Esophagus muscularis mucosa (tissue), 4 donors: ENCODE data around the gene TRIM59. TPM values are rescaled to one million over a fixed set of nuclear protein-coding genes. Genes with fewer than 3 reads are reported as not detected.

Experiments used
- DNase-seq: peaks from one replicate; pipeline ENCODE4 v3.0.0-alpha.2; 2017; ENCODE audit errors: extremely low spot score
- H3K27ac ChIP-seq, 4 donors: fragments of 200-600 bp; sonication (generic); replicated peaks in 1 of 4; 1 replicate in 3 of 4; 2 replicates in 1 of 4; pipeline ENCODE4 v1.5.1; 2016 to 2019; ENCODE audit warnings: mild to moderate bottlenecking in 1 of 4
- H3K27me3 ChIP-seq, 4 donors: fragments of 200-600 bp; sonication (generic); one replicate each; pipeline versions ENCODE4 v1.5.1 to v1.6.0; 2016 to 2019
- H3K36me3 ChIP-seq, 4 donors: fragments of 200-600 bp; sonication (generic); one replicate each; pipeline ENCODE4 v1.5.1; 2016 to 2019
- H3K4me1 ChIP-seq, 4 donors: fragments of 200-600 bp; sonication (generic); one replicate each; pipeline ENCODE4 v1.5.1; 2016 to 2019
- H3K4me3 ChIP-seq, 4 donors: fragments of 200-600 bp; sonication (generic); 1 replicate in 2 of 4; 2 replicates in 2 of 4; pipeline ENCODE4 v1.5.1; 2016 to 2019; ENCODE audit warnings: mild to moderate bottlenecking in 4 of 4, moderate library complexity in 1 of 4
- H3K9me3 ChIP-seq, 4 donors: fragments of 200-600 bp; sonication (generic); 1 replicate in 3 of 4; 2 replicates in 1 of 4; pipeline ENCODE4 v1.5.1; 2016 to 2019
- CTCF ChIP-seq, 3 experiments: fragments of 200-600 bp in 2 of 3; fragments of 450-650 bp in 1 of 3; sonication (generic) in 2 of 3; IDR thresholded peaks; one replicate each; pipeline ENCODE4 v1.5.1; 2017 to 2019; ENCODE audit warnings: antibody characterized with exemption in 3 of 3, mild to moderate bottlenecking in 2 of 3, moderate library complexity in 1 of 3
- EP300 ChIP-seq: sonication (generic); formaldehyde crosslinking; IDR thresholded peaks from one replicate; pipeline ENCODE4 v1.6.1; 2017; ENCODE audit warnings: antibody characterized with exemption
- POLR2A ChIP-seq: fragments of 450-650 bp; IDR thresholded peaks from one replicate; pipeline ENCODE4 v1.6.1; 2017; ENCODE audit warnings: antibody characterized with exemption, moderate library complexity, mild to moderate bottlenecking, low read depth
- POLR2AphosphoS5 ChIP-seq, 2 donors: sonication (generic); formaldehyde crosslinking; IDR thresholded peaks; one replicate each; pipeline ENCODE4 v1.6.1; 2017; ENCODE audit warnings: antibody characterized with exemption in 2 of 2
- WGBS: methylation state at CpG from one replicate; pipeline ENCODE4 v1.1.5; 2018; 5-methylcytosine and 5-hydroxymethylcytosine counted together
- intact Hi-C: fragments of 100-400 bp; cut with DNase I; formaldehyde crosslinking; loops from one replicate; pipeline ENCODE4 v1.15.1; 2023
- total RNA-seq, 4 donors: library from RNA; depleted of rRNA; stranded (reverse); fragments of >200 nt; gene quantifications; one replicate each; pipeline versions ENCODE4 v1.1.0 to v1.2.1, GENCODE V29; 2016

The TRIM59 gene
- total RNA-seq, 4 donors from 2014 or later = 1.3 to 3.8 (median 1.9) TPM

- TF ChIP-seq POLR2AphosphoS5 (IDR thresholded peaks at IDR 0.05) (no peak), EP300 (no peak), CTCF (IDR thresholded peaks at IDR 0.05) (no peak), POLR2A (no peak)
- H3K9me3 ChIP-seq = peaks cover 0 to 8% (median 3%) of the 10 kb centered on the region in 4 donors
- H3K27ac ChIP-seq = no peak overlapping the region
- no peaks in the 10 kb centered on the region for H3K27me3 ChIP-seq
- WGBS = 100% methylated on average over 1 of the region's 1 CpG
- no peak for DNase-seq
- no peaks in the 10 kb centered on the region for H3K36me3 ChIP-seq
- no peak overlapping the region for H3K4me3 ChIP-seq
- intact Hi-C loops = no loop called here
- H3K4me1 ChIP-seq = no peaks in the 10 kb centered on the region
Observed at GRCh38 chr3:160473221-160473620, 23.6 kb upstream of the TRIM59 start.

GRCh38 chr3:160472344-160472743, 22.8 kb upstream of the TRIM59 start:
- TF ChIP-seq EP300 (no peak), POLR2A (no peak), POLR2AphosphoS5 (IDR thresholded peaks at IDR 0.05) (no peak), CTCF (IDR thresholded peaks at IDR 0.05) (no peak)
- H3K27ac ChIP-seq = no peak overlapping the region
- no peak overlapping the region for H3K4me3 ChIP-seq
- intact Hi-C loops = no loop called here
- DNase-seq = peak; percentile 50
- no peaks in the 10 kb centered on the region for H3K27me3 ChIP-seq
- H3K4me1 ChIP-seq = no peaks in the 10 kb centered on the region
- WGBS = 73% methylated on average over 2 of the region's 2 CpGs
- no peaks in the 10 kb centered on the region for H3K36me3 ChIP-seq
- H3K9me3 ChIP-seq = peaks cover 0 to 8% (median 3%) of the 10 kb centered on the region in 4 donors

GRCh38 chr3:160471892-160472291, 22.3 kb upstream of the TRIM59 start:
- 93% methylated on average over 2 of the region's 2 CpGs for WGBS
- no peaks in the 10 kb centered on the region for H3K4me1 ChIP-seq
- no peaks in the 10 kb centered on the region for H3K27me3 ChIP-seq
- intact Hi-C loops = no loop called here
- no peak overlapping the region for H3K27ac ChIP-seq
- no peaks in the 10 kb centered on the region for H3K36me3 ChIP-seq
- TF ChIP-seq CTCF (IDR thresholded peaks at IDR 0.05) = no peak
- no peak for TF ChIP-seq EP300
- TF ChIP-seq POLR2AphosphoS5 (IDR thresholded peaks at IDR 0.05) = no peak
- no peak for TF ChIP-seq POLR2A
- H3K9me3 ChIP-seq = peaks cover 0 to 8% (median 3%) of the 10 kb centered on the region in 4 donors
- DNase-seq = peak; percentile 72
- H3K4me3 ChIP-seq = no peak overlapping the region

- no peaks in the 10 kb centered on the region for H3K27me3 ChIP-seq
- 48% methylated on average over 2 of the region's 5 CpGs for WGBS
- no peak overlapping the region for H3K4me3 ChIP-seq
- H3K4me1 ChIP-seq = no peaks in the 10 kb centered on the region
- no peak for TF ChIP-seq CTCF (IDR thresholded peaks at IDR 0.05)
- TF ChIP-seq EP300 = no peak
- TF ChIP-seq POLR2A = no peak
- TF ChIP-seq POLR2AphosphoS5 (IDR thresholded peaks at IDR 0.05) = no peak
- intact Hi-C loops = no loop called here
- no peaks in the 10 kb centered on the region for H3K36me3 ChIP-seq
- DNase-seq = peak; percentile 82
- H3K27ac ChIP-seq = no peak overlapping the region
- H3K9me3 ChIP-seq = peaks cover 0 to 8% (median 3%) of the 10 kb centered on the region in 4 donors
Observed at GRCh38 chr3:160470181-160470580, 20.6 kb upstream of the TRIM59 start.

- intact Hi-C loops = no loop called here
- 58% methylated on average over 1 of the region's 1 CpG for WGBS
- Histone ChIP-seq H3K27ac (no peak overlapping the region), H3K36me3 (no peaks in the 10 kb centered on the region), H3K27me3 (no peaks in the 10 kb centered on the region), H3K4me3 (no peak overlapping the region), H3K9me3 (peaks cover 0 to under 1% (median 0%) of the 10 kb centered on the region in 4 donors), H3K4me1 (no peaks in the 10 kb centered on the region)
- TF ChIP-seq POLR2A (no peak), CTCF (IDR thresholded peaks at IDR 0.05) (no peak), POLR2AphosphoS5 (IDR thresholded peaks at IDR 0.05) (no peak), EP300 (no peak)
- no peak for DNase-seq
Observed at GRCh38 chr3:160464971-160465370, 15.4 kb upstream of the TRIM59 start.
